AG04449 (cell line): ENCODE data around the gene CCDC6.

Source experiments
- CTCF ChIA-PET: fragments of 350-600 bp; formaldehyde crosslinking; extraction: SDS; loops from one replicate; lab custom pipeline; 2021; ENCODE audit warnings: antibody characterized with exemption; lab: Yijun Ruan, JAX
- POLR2A ChIA-PET: fragments of 400-600, 350-600 bp; formaldehyde crosslinking; extraction: SDS; loops from one replicate; lab custom pipeline; 2020; ENCODE audit warnings: antibody characterized with exemption, inconsistent platforms; lab: Yijun Ruan, JAX
- DNase-seq: peaks from one replicate; pipeline ENCODE4 v3.0.0-alpha.2; 2010; ENCODE audit warnings: low read depth, low spot score
- H3K4me3 ChIP-seq: 2 replicates; pipeline ENCODE4 v1.5.1; 2011; ENCODE audit warnings: low read depth, mild to moderate bottlenecking, control low read depth, low read length
- TF ChIP-seq, protein P1 (sequence below): IDR thresholded peaks from one replicate; pipeline ENCODE4 v1.5.1; 2011; ENCODE audit warnings: mild to moderate bottlenecking, moderate library complexity, low read length, control low read depth, inconsistent platforms; ENCODE audit not compliant: insufficient read depth; ENCODE audit errors: missing control alignments

Gene CCDC6

DNA sequence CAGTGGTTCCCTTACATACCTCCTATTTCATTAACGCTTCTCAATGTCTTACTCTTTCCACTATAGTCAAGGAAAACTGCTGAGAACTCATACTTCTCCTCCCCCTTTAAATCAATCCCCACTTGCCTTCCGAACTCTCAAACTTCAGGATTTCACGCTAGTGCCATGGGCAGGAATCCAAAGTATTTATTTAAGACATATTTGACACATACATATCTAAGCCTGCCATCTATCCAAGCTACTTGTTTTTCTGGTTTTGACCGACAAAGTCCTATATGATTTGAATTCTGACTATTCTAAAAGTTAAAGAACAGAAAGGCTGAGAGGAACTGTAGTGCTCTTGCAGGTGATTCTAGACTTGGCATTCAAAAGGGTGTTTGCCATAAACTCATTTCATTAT is 51.8 kb downstream of the CCDC6 start:
- CTCF ChIA-PET = interaction anchor here (1.9 to 2.1 kb wide), 2 partner anchors 18 to 24 kb away, joined by 4 to 5 read pairs; no protein-coding TSS in a partner anchor
- DNase-seq = no peak
- no peak overlapping the region for H3K4me3 ChIP-seq
- TF ChIP-seq, protein P1, sequence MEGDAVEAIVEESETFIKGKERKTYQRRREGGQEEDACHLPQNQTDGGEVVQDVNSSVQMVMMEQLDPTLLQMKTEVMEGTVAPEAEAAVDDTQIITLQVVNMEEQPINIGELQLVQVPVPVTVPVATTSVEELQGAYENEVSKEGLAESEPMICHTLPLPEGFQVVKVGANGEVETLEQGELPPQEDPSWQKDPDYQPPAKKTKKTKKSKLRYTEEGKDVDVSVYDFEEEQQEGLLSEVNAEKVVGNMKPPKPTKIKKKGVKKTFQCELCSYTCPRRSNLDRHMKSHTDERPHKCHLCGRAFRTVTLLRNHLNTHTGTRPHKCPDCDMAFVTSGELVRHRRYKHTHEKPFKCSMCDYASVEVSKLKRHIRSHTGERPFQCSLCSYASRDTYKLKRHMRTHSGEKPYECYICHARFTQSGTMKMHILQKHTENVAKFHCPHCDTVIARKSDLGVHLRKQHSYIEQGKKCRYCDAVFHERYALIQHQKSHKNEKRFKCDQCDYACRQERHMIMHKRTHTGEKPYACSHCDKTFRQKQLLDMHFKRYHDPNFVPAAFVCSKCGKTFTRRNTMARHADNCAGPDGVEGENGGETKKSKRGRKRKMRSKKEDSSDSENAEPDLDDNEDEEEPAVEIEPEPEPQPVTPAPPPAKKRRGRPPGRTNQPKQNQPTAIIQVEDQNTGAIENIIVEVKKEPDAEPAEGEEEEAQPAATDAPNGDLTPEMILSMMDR = no peak
- POLR2A ChIA-PET = no interaction called here

DNA sequence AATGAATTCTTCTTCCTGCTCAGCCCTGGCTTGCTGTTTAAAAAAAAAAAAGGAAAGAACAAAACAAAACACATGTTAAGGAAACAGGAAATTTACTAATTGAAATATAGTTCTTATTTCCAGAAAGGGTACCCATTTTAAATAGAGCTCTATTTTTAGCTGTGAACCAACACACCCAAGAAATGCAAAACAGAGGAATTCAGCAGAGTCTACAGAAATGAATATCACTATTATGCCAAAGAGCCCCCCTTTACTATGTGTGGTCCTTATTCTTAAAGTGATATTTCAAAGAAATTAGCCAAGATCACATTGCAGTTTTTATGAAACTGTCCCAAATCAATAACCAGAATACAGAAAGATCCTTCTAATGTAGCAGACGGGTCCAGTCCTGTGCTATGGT is 53.7 kb downstream of the CCDC6 start:
- no peak overlapping the region for H3K4me3 ChIP-seq
- TF ChIP-seq, protein P1 = no peak
- CTCF ChIA-PET = interaction anchor here (1.1 to 2.1 kb wide), 2 partner anchors 20 to 21 kb away, joined by 4 read pairs; no protein-coding TSS in a partner anchor
- POLR2A ChIA-PET = interaction anchor here (0.6 kb wide), 1 partner anchor 170 kb away, joined by 3 read pairs; no protein-coding TSS in a partner anchor
- no peak for DNase-seq

DNA sequence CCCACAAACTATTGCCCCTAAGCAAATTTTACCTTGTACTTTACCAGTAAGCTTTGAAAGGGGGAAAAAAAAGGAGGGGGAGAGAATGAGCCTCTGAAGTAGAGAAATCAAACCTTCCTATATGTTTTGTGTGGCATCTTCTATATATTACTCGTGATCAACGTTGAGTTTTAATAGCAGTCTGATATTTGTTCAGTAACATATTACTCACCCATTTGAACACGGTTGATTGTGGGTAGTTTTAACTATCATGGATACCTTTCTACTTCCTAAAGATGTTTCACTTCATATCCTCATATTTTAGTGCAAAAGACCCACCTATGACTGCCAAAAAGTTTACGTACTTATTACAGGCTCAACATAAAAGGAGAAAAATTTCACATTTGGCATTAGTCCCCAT is 54.5 kb downstream of the CCDC6 start:
- TF ChIP-seq, protein P1 = no peak
- ChIA-PET POLR2A (no interaction called here), CTCF (interaction anchor here (1.1 kb wide), 1 partner anchor 20 kb away, joined by 4 read pairs; no protein-coding TSS in a partner anchor)
- no peak overlapping the region for H3K4me3 ChIP-seq
- no peak for DNase-seq

DNA sequence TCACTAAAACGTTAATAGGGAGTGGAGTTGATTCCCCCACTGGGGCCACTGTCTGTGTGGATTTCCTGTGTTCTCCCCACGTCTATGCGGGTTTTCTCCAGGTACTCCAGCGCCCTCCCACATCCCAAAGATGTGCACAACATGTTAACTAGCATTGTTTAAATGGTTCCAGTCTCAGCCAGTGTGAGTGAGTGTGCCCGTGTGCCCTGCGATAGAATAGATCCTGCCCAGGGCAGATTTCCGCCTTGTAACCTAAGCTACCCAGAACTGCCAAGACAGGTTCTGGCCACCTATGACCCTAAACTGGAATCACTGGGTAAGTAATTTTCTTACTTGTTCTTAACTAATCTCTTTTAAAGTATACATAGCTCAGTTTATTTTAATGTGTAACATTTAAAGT is 58.5 kb downstream of the CCDC6 start:
- POLR2A ChIA-PET = no interaction called here
- no peak overlapping the region for H3K4me3 ChIP-seq
- no peak for DNase-seq
- TF ChIP-seq, protein P1 = no peak
- CTCF ChIA-PET = interaction anchor here (3.9 kb wide), 1 partner anchor 16 kb away, joined by 14 read pairs; no protein-coding TSS in a partner anchor

DNA sequence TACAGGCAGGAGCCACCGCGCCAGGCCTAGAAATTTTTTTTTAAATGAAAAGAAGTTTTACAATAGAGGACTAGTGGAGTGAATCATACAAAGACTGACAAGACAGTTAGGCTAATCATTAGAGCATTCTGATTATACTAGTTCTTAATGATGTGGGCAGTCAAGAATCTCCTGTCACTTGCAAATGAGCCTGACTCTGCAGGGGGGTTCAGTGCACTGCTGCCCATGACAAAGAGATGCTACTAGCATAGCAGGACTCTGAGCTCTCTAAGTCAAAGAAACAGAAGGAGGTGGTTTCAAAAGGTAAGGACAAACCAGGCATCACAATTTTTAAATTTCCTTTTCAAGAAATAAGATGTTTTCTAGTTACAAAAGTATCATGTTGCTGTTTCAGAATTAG is 59.0 kb downstream of the CCDC6 start:
- no peak overlapping the region for H3K4me3 ChIP-seq
- no peak for DNase-seq
- CTCF ChIA-PET = interaction anchor here (1.2 to 3.9 kb wide), 2 partner anchors 10 to 16 kb away, joined by 3 to 14 read pairs; no protein-coding TSS in a partner anchor
- TF ChIP-seq, protein P1 = no peak
- POLR2A ChIA-PET = no interaction called here

DNA sequence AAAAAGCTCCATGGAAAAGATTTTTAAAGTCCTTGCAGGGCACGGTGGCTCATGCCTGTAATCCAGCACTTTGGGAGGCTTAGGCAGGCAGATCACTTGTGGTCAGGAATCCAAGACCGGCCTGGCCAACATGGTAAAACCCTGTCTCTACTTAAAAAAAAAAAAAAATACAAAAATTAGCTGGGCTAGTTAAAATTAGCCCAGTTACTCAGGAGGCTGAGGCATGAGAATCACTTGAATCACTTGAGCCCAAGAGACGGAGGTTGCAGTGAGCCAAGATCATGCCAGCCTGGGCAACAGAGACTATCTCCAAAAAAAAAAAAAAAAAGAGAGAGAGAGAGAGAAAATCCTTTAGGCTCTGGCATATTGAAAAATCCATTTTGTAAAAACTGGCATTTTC is 61.9 kb downstream of the CCDC6 start:
- CTCF ChIA-PET = interaction anchor here (0.9 to 3.0 kb wide), 2 partner anchors 12 to 14 kb away, joined by 3 to 10 read pairs; no protein-coding TSS in a partner anchor
- POLR2A ChIA-PET = no interaction called here
- no peak overlapping the region for H3K4me3 ChIP-seq
- no peak for DNase-seq
- TF ChIP-seq, protein P1 = no peak
